B cell (primary cell): ENCODE results near the gene BRINP2.

ENCODE experiments used
- EZH2 ChIP-seq: IDR thresholded peaks from 2 replicates; pipeline ENCODE4 v1.6.1; 2012; ENCODE audit warnings: borderline replicate concordance, low read depth, mild to moderate bottlenecking, moderate library complexity, low read length; ENCODE audit not compliant: insufficient read depth, poor library complexity, severe bottlenecking
- TF ChIP-seq, protein P1 (sequence below): fragments of 200-600 bp; IDR thresholded peaks from one replicate; pipeline ENCODE4 v1.8.0; 2022; ENCODE audit warnings: antibody characterized with exemption, mild to moderate bottlenecking

DNA sequence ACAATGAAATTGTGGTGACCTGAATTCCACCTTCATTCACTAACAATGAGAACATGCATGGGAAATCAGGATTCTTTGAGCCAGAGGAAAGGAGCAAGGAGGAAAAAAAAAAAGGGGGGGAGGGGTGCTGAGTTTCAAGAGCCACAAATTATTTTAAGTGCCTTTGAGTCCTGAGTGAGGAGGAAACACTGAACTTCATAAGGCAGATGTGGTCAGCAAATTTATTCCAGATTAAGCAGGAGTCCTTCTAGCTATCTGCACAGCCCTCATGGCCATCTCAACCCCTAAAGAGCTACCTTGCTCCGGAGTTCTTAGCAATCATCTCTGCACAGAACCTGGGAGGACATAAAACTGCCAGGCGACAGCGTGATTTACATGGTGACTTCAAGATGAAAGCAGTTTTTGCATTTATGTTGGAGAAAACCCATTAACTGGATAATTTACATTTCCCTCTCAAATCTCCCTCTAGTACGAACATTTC, 27.9 kb upstream of the BRINP2 start:
- TF ChIP-seq, protein P1, sequence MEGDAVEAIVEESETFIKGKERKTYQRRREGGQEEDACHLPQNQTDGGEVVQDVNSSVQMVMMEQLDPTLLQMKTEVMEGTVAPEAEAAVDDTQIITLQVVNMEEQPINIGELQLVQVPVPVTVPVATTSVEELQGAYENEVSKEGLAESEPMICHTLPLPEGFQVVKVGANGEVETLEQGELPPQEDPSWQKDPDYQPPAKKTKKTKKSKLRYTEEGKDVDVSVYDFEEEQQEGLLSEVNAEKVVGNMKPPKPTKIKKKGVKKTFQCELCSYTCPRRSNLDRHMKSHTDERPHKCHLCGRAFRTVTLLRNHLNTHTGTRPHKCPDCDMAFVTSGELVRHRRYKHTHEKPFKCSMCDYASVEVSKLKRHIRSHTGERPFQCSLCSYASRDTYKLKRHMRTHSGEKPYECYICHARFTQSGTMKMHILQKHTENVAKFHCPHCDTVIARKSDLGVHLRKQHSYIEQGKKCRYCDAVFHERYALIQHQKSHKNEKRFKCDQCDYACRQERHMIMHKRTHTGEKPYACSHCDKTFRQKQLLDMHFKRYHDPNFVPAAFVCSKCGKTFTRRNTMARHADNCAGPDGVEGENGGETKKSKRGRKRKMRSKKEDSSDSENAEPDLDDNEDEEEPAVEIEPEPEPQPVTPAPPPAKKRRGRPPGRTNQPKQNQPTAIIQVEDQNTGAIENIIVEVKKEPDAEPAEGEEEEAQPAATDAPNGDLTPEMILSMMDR: no peak
- no peak for TF ChIP-seq EZH2
